Keratinocyte (primary cell): Measurements from ENCODE around the gene TBCD. TPM values are rescaled to one million over a fixed set of nuclear protein-coding genes. Genes with fewer than 3 reads are reported as not detected.

ENCODE experiments used
- DNase-seq: peaks from one replicate; pipeline ENCODE4 v3.0.0-alpha.2; 2011; ENCODE audit warnings: low read depth, missing footprints, low spot score
- FAIRE-seq: peaks from 2 replicates; lab custom pipeline; 2011; peaks lifted over from hg19 to GRCh38; lab: Jason Lieb, UNC
- H2AFZ ChIP-seq: 2 replicates; pipeline ENCODE4 v1.6.0; 2012; ENCODE audit warnings: low read length, control low read depth, inconsistent platforms; ENCODE audit not compliant: control insufficient read depth
- H3K27ac ChIP-seq: 2 replicates; pipeline ENCODE4 v1.5.1; 2011; ENCODE audit warnings: low read length; ENCODE audit not compliant: control insufficient read depth, insufficient read depth
- H3K27me3 ChIP-seq: 3 replicates; pipeline ENCODE4 v1.6.0; 2011; ENCODE audit warnings: low read length; ENCODE audit not compliant: control insufficient read depth, insufficient read depth; ENCODE audit errors: extremely low read depth
- H3K36me3 ChIP-seq, 2 experiments: 2 replicates in 1 of 2; 3 replicates in 1 of 2; pipeline ENCODE4 v1.5.1; 2011; ENCODE audit warnings: low read length in 2 of 2, mild to moderate bottlenecking in 1 of 2; ENCODE audit not compliant: control insufficient read depth in 2 of 2, insufficient read depth in 2 of 2; ENCODE audit errors: extremely low read depth in 1 of 2
- H3K4me1 ChIP-seq: 3 replicates; pipeline ENCODE4 v1.5.1; 2011; ENCODE audit warnings: low read length; ENCODE audit not compliant: control insufficient read depth, insufficient read depth; ENCODE audit errors: extremely low read depth
- H3K4me2 ChIP-seq: 3 replicates; pipeline ENCODE4 v1.6.0; 2011; ENCODE audit warnings: low read depth, low read length; ENCODE audit not compliant: control insufficient read depth, insufficient read depth; ENCODE audit errors: extremely low read depth
- H3K4me3 ChIP-seq, 3 experiments: fragments of 200-600 bp in 1 of 3; sonication (generic) in 1 of 3; 2 replicates in 2 of 3; 3 replicates in 1 of 3; pipeline ENCODE4 v1.5.1; 2011 to 2016; ENCODE audit warnings: low read length in 3 of 3, mild to moderate bottlenecking in 3 of 3, control low read depth in 2 of 3, inconsistent platforms in 1 of 3, low read depth in 1 of 3, mixed read lengths in 1 of 3, mixed run types in 1 of 3, moderate library complexity in 1 of 3; ENCODE audit not compliant: control insufficient read depth in 2 of 3, insufficient read depth in 2 of 3; ENCODE audit errors: extremely low read depth in 1 of 3
- H3K79me2 ChIP-seq: 2 replicates; pipeline ENCODE4 v1.6.0; 2012; ENCODE audit warnings: low read length; ENCODE audit not compliant: control insufficient read depth, insufficient read depth
- H3K9ac ChIP-seq: 3 replicates; pipeline ENCODE4 v1.6.0; 2011; ENCODE audit warnings: low read length; ENCODE audit not compliant: control insufficient read depth, insufficient read depth; ENCODE audit errors: extremely low read depth
- H3K9me1 ChIP-seq: 3 replicates; pipeline ENCODE4 v1.6.0; 2011; ENCODE audit warnings: low read length; ENCODE audit not compliant: control insufficient read depth, insufficient read depth; ENCODE audit errors: extremely low read depth
- H3K9me3 ChIP-seq: 2 replicates; pipeline ENCODE4 v1.5.1; 2012; ENCODE audit warnings: low read depth, low read length; ENCODE audit not compliant: control insufficient read depth
- H4K20me1 ChIP-seq: 3 replicates; pipeline ENCODE4 v1.6.0; 2011; ENCODE audit warnings: low read length; ENCODE audit not compliant: control insufficient read depth, insufficient read depth; ENCODE audit errors: extremely low read depth
- CTCF ChIP-seq, 3 experiments: IDR thresholded peaks in 1 of 3; conservative IDR thresholded peaks in 1 of 3; optimal IDR thresholded peaks in 1 of 3; 2 replicates in 2 of 3; 3 replicates in 1 of 3; pipeline versions ENCODE3 to v1.5.1; 2011; ENCODE audit warnings: low read length in 3 of 3, mild to moderate bottlenecking in 3 of 3, moderate library complexity in 2 of 3, control low read depth in 1 of 3, inconsistent platforms in 1 of 3; ENCODE audit not compliant: insufficient read depth in 2 of 3; ENCODE audit errors: extremely low read depth in 1 of 3
- EZH2 ChIP-seq: IDR thresholded peaks from one replicate; pipeline ENCODE4 v1.6.1; 2012; ENCODE audit warnings: inconsistent platforms, mild to moderate bottlenecking, low read length, moderate library complexity
- dilution Hi-C: fragments of 300-500 bp; cut with MboI; formaldehyde crosslinking; loops from one replicate; pipeline ENCODE4 v1.7.0; 2020; ENCODE audit warnings: low sequenced_read_pairs; ENCODE audit not compliant: extremely low pct_ligation_motif_present
- polyA plus RNA-seq, 5 experiments: library from polyadenylated mRNA; depleted of rRNA in 3 of 5; stranded (reverse) in 3 of 5; stranded (forward) in 1 of 5; unstranded in 1 of 5; fragments of >200 nt; gene quantifications; 1 replicate in 1 of 5; 2 replicates in 3 of 5; 3 replicates in 1 of 5; pipeline versions ENCODE4 v1.2.1 to v1.2.3, GENCODE V29; 2011 to 2012; ENCODE audit warnings: missing spikeins in 2 of 5, low read depth in 1 of 5, low replicate concordance in 1 of 5

Gene TBCD
- polyA plus RNA-seq, 1 donor (not counting 4 experiments of a cell fraction or from before 2014, with no cell fraction given) = 36.2 TPM

- DNase-seq (no peak), FAIRE-seq (peak; percentile 55)
- Histone ChIP-seq H3K9me1 (no peaks in the 10 kb centered on the region), H3K9me3 (no peaks in the 10 kb centered on the region), H3K4me1 (peaks cover 14% of the 10 kb centered on the region), H4K20me1 (no peaks in the 10 kb centered on the region), H3K27ac (peak overlapping the region; percentile 62), H2AFZ (no peak overlapping the region), H3K4me3 (no peak overlapping the region), H3K4me2 (peak overlapping the region; percentile 52), H3K9ac (peak overlapping the region; percentile 58), H3K79me2 (peaks cover 3% of the 10 kb centered on the region), H3K36me3 (peaks cover 8 to 14% of the 10 kb centered on the region in 2 experiments), H3K27me3 (no peaks in the 10 kb centered on the region)
- dilution Hi-C loops = no loop called here
- TF ChIP-seq EZH2 = no peak
- no peak for TF ChIP-seq CTCF (optimal IDR thresholded peaks at IDR 0.05 in 1 of 3, IDR thresholded peaks at IDR 0.05 in 1 of 3, conservative IDR thresholded peaks at IDR 0.05 in 1 of 3; ENCODE audit: extremely low read depth in 1 of 3, insufficient read depth in 2 of 3, low read length in 3 of 3)
Observed at GRCh38 chr17:82889496-82890338, 137.9 kb downstream of the TBCD start.

GRCh38 chr17:82890339-82890730 lies 138.5 kb downstream of the TBCD start:
- TF ChIP-seq CTCF (optimal IDR thresholded peaks at IDR 0.05 in 1 of 3, IDR thresholded peaks at IDR 0.05 in 1 of 3, conservative IDR thresholded peaks at IDR 0.05 in 1 of 3; ENCODE audit: extremely low read depth in 1 of 3, insufficient read depth in 2 of 3, low read length in 3 of 3) (no peak), EZH2 (no peak)

More at GRCh38 chr17:82890339-82890730, 138.5 kb downstream of the TBCD start:
- Histone ChIP-seq H4K20me1 (no peaks in the 10 kb centered on the region), H3K4me1 (peaks cover 14% of the 10 kb centered on the region), H3K27me3 (no peaks in the 10 kb centered on the region), H3K36me3 (peaks cover 8 to 15% of the 10 kb centered on the region in 2 experiments), H3K27ac (peak overlapping the region; percentile 62), H3K9me1 (no peaks in the 10 kb centered on the region), H3K9me3 (no peaks in the 10 kb centered on the region), H3K79me2 (peaks cover 3% of the 10 kb centered on the region), H3K4me3 (no peak overlapping the region), H2AFZ (no peak overlapping the region), H3K9ac (no peak overlapping the region), H3K4me2 (no peak overlapping the region)
- dilution Hi-C loops = no loop called here
- DNase-seq = no peak
- FAIRE-seq = no peak
